Fibroblast of mammary gland (primary cell): ENCODE results near the gene BTBD8.

Experiments
- DNase-seq: peaks from one replicate; pipeline ENCODE4 v3.0.0-alpha.2; 2010; ENCODE audit warnings: low read depth
- H3K4me3 ChIP-seq: 2 replicates; pipeline ENCODE4 v1.5.1; 2011; ENCODE audit warnings: low read depth, mild to moderate bottlenecking, low read length, moderate library complexity; ENCODE audit not compliant: control insufficient read depth
- TF ChIP-seq, protein P1 (sequence below): conservative IDR thresholded peaks from 2 replicates; pipeline ENCODE4 v1.5.1; 2011; ENCODE audit warnings: low read depth, low read length, inconsistent platforms; ENCODE audit not compliant: control insufficient read depth, insufficient read depth

The BTBD8 gene

DNA sequence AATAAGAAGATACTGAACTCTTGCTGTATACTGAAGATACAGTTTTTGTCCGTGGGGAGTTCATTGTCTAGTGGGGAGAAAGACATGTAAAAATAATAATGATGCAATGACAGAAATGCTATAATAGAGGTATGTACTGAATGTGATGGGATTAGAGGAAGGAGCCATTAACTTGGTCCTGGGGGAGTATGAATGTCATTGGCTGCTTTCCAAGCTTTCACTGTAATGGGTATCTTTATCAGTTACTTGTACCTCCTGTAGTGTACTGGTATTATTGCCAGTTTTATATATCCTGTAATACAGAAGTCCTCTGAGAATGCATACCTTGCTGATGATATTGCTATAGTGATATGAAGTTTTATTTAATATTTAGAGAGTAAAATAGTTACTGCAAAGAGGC lies 7.4 kb downstream of the BTBD8 start:
- no peak overlapping the region for H3K4me3 ChIP-seq
- peak; percentile 6 for DNase-seq
- TF ChIP-seq, protein P1, sequence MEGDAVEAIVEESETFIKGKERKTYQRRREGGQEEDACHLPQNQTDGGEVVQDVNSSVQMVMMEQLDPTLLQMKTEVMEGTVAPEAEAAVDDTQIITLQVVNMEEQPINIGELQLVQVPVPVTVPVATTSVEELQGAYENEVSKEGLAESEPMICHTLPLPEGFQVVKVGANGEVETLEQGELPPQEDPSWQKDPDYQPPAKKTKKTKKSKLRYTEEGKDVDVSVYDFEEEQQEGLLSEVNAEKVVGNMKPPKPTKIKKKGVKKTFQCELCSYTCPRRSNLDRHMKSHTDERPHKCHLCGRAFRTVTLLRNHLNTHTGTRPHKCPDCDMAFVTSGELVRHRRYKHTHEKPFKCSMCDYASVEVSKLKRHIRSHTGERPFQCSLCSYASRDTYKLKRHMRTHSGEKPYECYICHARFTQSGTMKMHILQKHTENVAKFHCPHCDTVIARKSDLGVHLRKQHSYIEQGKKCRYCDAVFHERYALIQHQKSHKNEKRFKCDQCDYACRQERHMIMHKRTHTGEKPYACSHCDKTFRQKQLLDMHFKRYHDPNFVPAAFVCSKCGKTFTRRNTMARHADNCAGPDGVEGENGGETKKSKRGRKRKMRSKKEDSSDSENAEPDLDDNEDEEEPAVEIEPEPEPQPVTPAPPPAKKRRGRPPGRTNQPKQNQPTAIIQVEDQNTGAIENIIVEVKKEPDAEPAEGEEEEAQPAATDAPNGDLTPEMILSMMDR, result no peak

DNA sequence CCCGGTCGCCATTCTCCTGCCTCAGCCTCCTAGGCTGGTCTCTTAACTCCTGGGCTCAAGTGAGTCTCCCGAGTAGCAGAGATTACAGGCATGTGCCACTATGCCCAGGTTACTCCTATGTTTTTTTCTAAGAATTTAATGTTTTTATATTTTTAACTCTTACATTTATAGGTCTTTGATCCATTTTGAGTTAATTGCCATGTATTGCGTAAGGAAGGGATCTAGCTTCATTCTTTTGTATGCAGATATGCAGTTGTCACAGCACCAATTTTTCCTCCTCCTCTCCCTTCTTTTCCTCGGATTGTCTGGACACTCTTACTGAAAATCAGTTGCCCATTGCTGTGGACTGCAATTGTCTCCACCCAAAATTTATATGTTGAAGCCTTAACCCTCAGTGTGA lies 11.5 kb downstream of the BTBD8 start:
- no peak overlapping the region for H3K4me3 ChIP-seq
- DNase-seq, result no peak
- TF ChIP-seq, protein P1, result no peak

DNA sequence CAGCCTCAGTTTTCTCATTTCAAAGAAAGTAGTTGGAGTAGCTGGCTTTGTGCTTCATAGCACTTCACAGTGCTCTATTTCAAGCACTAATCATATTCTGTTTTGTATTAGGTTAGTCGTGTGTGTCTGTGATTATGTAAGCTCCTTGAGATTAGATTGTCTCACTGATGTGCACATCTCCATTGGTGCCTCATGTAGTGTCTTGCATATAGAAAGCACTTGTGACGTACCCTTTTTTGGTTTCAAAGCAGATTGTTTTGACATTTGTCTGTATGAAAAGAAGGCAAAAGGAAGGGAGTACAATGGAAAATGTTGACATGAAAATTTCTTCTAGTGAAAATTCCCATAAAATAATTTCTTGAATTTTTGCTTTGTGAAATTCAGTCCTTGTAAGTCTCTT lies 13.9 kb downstream of the BTBD8 start:
- TF ChIP-seq, protein P1, result no peak
- DNase-seq, result no peak
- no peak overlapping the region for H3K4me3 ChIP-seq

DNA sequence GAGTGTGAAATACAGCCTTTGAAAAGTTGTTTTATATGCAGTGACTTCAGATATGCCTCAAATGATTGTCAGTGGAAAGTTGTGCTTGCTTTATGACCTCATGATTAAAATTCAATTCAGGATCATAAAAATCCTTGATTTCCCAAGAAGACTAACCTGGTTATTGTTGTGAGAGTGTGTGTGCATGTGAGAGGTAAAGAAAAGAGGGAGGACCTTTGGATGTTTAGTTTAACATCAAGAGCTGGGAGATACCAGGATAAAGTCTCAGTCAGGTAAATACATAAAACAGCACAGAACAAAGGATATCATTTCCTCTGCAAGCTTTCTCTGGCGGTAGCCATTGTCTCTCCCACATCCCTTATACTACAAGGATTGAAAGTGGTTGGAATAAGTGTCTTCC lies 14.4 kb downstream of the BTBD8 start:
- no peak overlapping the region for H3K4me3 ChIP-seq
- TF ChIP-seq, protein P1, result no peak
- DNase-seq, result no peak

DNA sequence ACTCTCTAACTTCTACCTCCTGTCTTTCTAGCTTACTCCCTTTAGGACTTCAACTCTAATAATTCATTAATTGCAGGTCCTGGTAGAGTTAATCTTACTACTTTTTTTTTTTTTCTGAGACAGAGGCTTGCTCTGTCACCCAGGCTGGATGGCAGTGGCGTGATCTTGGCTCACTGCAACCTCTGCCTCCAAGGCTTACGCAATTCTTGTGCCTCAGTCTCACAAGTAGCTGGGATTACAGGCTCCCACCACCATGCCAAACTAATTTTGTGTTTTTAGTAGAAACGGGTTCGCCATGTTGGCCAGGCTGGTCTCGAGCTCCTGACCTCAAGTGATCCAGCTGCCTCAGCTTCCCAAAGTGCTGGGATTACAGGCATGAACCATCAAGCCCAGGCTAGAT lies 15.7 kb downstream of the BTBD8 start:
- no peak overlapping the region for H3K4me3 ChIP-seq
- no peak for DNase-seq
- TF ChIP-seq, protein P1, result no peak

DNA sequence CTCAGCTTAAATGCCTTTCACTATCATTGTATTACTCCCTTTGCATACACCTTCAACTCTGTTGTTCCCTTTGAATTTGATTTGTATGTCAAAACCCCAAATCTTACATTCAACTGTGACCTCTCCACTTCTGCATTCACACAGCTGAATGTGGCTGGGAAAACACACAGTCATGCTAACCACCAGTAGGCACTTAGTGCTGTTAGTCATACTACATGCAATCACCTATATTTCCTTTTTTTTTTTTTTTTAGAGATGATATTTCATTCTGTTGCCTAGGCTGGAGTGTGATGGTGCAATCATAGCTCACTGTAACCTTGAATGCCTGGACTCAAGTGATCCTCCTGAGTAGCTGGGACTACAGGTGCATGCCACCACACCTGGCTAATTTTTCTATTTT lies 16.2 kb downstream of the BTBD8 start:
- TF ChIP-seq, protein P1, result no peak
- no peak overlapping the region for H3K4me3 ChIP-seq
- DNase-seq, result peak; percentile 44

DNA sequence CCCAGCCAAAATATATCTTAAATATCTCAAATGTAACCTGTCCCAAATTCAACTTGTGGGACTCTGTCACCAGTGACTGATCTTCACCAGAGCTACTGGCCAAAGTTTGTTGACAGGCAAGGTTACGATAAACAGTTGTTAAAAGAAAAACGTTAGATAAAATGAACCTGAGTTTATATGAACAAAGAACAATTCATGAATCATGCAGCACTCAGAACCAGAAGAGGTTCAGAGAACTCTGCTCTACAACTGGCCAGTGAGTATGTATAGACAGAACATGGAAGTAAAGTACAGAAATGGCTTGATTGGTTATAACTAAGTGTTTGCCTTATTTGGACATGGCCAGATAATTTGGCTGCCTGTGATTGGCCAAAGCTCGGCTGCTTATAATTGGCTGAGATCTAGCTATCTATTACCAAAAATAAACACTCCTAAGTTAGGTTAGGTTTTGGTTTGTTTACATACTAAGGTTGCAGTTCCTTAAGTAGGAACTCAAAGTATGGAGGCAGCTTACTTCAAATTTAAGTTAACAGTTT lies 25.5 kb downstream of the BTBD8 start:
- H3K4me3 ChIP-seq, result no peak overlapping the region
- TF ChIP-seq, protein P1, result no peak
- no peak for DNase-seq
